K562 (cell line): ENCODE results near the gene TBXA2R. TPM values are rescaled to one million over a fixed set of nuclear protein-coding genes. Genes with fewer than 3 reads are reported as not detected.

ENCODE experiments used
- BMI1 ChIP-seq: fragments of 150-350 bp; IDR thresholded peaks from 2 replicates; pipeline ENCODE4 v1.6.1; 2014; ENCODE audit warnings: low read length
- CTBP1 ChIP-seq: fragments of 450-650 bp; IDR thresholded peaks from 2 replicates; pipeline ENCODE4 v1.6.1; 2016; ENCODE audit warnings: borderline replicate concordance
- ESRRA ChIP-seq: fragments of 450-650 bp; IDR thresholded peaks from 2 replicates; pipeline ENCODE4 v1.6.1; 2014; ENCODE audit warnings: low read depth, mild to moderate bottlenecking, moderate library complexity, borderline replicate concordance
- ETV1 ChIP-seq: fragments of 450-650 bp; conservative IDR thresholded peaks from 2 replicates; pipeline ENCODE4 v1.6.1; 2016; ENCODE audit warnings: missing genetic modification characterization, control low read depth, low read depth, missing compliant biosample characterization
- HCFC1 ChIP-seq: IDR thresholded peaks from 2 replicates; pipeline ENCODE4 v1.6.1; 2012; ENCODE audit warnings: low read depth, low read length, improper control_type of control experiment
- HDAC1 ChIP-seq, 2 experiments: fragments of 450-650 bp; IDR thresholded peaks; 2 replicates each; pipeline ENCODE4 v1.6.1; 2016 to 2017; ENCODE audit warnings: inconsistent platforms in 1 of 2, mild to moderate bottlenecking in 1 of 2, moderate library complexity in 1 of 2
- MAZ ChIP-seq, 2 experiments: fragments of 450-650 bp in 1 of 2; sonication (generic) in 1 of 2; formaldehyde crosslinking; IDR thresholded peaks in 1 of 2; conservative IDR thresholded peaks in 1 of 2; 2 replicates each; pipeline versions ENCODE4 v1.4.0 to v1.5.0; 2020; ENCODE audit warnings: mild to moderate bottlenecking in 1 of 2, missing genetic modification reagents in 1 of 2
- PURB ChIP-seq: sonication (generic); formaldehyde crosslinking; IDR thresholded peaks from 2 replicates; pipeline ENCODE4 v1.9.0; 2021; ENCODE audit warnings: low read depth, mild to moderate bottlenecking, missing genetic modification reagents
- RAD21 ChIP-seq, 2 experiments: fragments of 250-450 bp in 1 of 2; fragments of 450-650 bp in 1 of 2; sonication (Bioruptor Pico) in 1 of 2; formaldehyde crosslinking in 1 of 2; IDR thresholded peaks in 1 of 2; conservative IDR thresholded peaks in 1 of 2; 2 replicates each; pipeline versions ENCODE4 v1.4.0 to v1.8.0; 2020 to 2022; ENCODE audit warnings: mild to moderate bottlenecking in 2 of 2, moderate library complexity in 1 of 2
- RBM22 ChIP-seq: fragments of 200-400 bp; formaldehyde crosslinking; IDR thresholded peaks from 2 replicates; pipeline ENCODE4 v1.6.1; 2018; ENCODE audit warnings: low read length, low read depth; ENCODE audit not compliant: poor library complexity, severe bottlenecking
- SREBF1 ChIP-seq: fragments of 150-350 bp; IDR thresholded peaks from 2 replicates; pipeline ENCODE4 v1.6.1; 2014; ENCODE audit warnings: antibody characterized with exemption, low read depth, low read length, borderline replicate concordance
- XRCC5 ChIP-seq: fragments of 200-400 bp; formaldehyde crosslinking; IDR thresholded peaks from 2 replicates; pipeline ENCODE4 v1.6.1; 2017; ENCODE audit warnings: low read depth, mild to moderate bottlenecking, low read length
- polyA plus RNA-seq, 8 experiments: library from polyadenylated mRNA; depleted of rRNA in 4 of 8; stranded (reverse) in 5 of 8; unstranded in 3 of 8; fragments of >200 nt; fragmentation: Nextera tagmentation in 2 of 8; fragmentation: Illumina TruSeq in 1 of 8; extraction: Ambion mirVana in 2 of 8; extraction: Trizol in 1 of 8; gene quantifications; 2 replicates each; pipeline versions ENCODE4 v1.2.1 to v1.2.3, GENCODE V29; 2011 to 2014; ENCODE audit warnings: inconsistent platforms in 1 of 8, missing spikeins in 1 of 8
- total RNA-seq, 7 experiments: library from RNA; depleted of rRNA in 6 of 7; stranded (reverse); fragments of >200 nt in 6 of 7; fragmentation: Illumina TruSeq in 2 of 7; extraction: Trizol in 2 of 7; gene quantifications; 2 replicates each; pipeline versions ENCODE4 v1.2.1 to v1.2.3, GENCODE V29; 2011 to 2021; ENCODE audit warnings: low replicate concordance in 1 of 7
- TF ChIP-seq, protein P1 (sequence below): sonication (generic); formaldehyde crosslinking; IDR thresholded peaks from 2 replicates; pipeline ENCODE4 v1.8.0; 2022; ENCODE audit warnings: missing genetic modification reagents, mild to moderate bottlenecking, moderate library complexity, borderline replicate concordance
- TF ChIP-seq, protein P2 (sequence below): fragments of 450-650 bp; IDR thresholded peaks from 2 replicates; pipeline ENCODE4 v1.6.1; 2016
- TF ChIP-seq, protein P3 (sequence below): fragments of 250-450 bp; sonication (Bioruptor Pico); IDR thresholded peaks from 2 replicates; pipeline ENCODE4 v1.4.0; 2020; ENCODE audit warnings: mild to moderate bottlenecking
- TF ChIP-seq, protein P4 (sequence below): fragments of 450-650 bp; formaldehyde crosslinking; conservative IDR thresholded peaks from 2 replicates; pipeline ENCODE4 v1.4.0; 2022; ENCODE audit warnings: mild to moderate bottlenecking, missing genetic modification characterization
- TF ChIP-seq, protein P5 (sequence below): fragments of 200-800 bp; sonication (Bioruptor generic); IDR thresholded peaks from 2 replicates; pipeline ENCODE4 v1.6.1; 2017; ENCODE audit warnings: missing genetic modification characterization, missing compliant biosample characterization
- TF ChIP-seq, protein P6 (sequence below): fragments of 250-450 bp; sonication (Bioruptor Pico); IDR thresholded peaks from 2 replicates; pipeline ENCODE4 v1.8.0; 2021; ENCODE audit warnings: borderline replicate concordance, mild to moderate bottlenecking, moderate library complexity; ENCODE audit not compliant: poor library complexity, severe bottlenecking

Gene TBXA2R
- total and polyA plus RNA-seq, 9 of the 15 experiments (the other 6 are each of a cell fraction or from before 2014, with no cell fraction given) = 1.5 to 24.0 (median 2.8) TPM

DNA sequence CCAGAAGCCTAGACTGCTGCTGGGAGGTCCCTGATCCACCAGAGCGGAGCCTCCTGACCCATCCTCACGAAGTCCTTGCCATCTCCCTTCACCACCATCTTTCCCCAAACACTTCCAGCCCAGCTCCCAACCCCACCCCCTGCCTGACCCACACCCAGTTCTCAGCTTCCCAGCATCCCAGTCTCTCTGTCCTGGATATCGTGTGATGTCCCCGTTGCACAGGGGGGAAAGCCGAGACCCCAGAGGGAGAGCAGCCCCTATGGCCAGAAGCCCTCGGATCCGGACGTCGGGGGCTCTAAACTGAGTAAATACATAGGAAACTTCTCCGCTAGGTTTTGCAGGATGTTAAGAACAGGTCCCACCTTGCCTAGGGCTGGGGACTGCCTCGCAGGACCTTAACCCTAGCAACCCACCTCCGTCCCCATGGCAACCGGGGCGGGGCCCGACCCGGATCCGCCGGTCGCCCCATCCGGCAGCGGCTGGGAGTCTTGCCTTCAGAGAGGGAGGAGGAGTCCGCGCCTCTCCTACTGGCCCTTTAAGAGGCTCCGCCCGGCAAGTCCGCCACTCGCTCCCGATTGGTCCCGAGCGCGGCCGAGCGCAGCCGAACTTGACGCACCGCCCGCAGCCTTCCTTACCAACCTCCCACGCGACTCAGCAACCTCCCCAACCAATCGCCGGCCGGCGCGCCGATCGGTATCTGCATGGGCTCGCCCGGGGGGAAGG lies 34.4 kb downstream of the TBXA2R start (continued):
- TF ChIP-seq MAZ (CRISPR knock-in tag; conservative IDR thresholded peaks at IDR 0.05 in 1 of 2, IDR thresholded peaks at IDR 0.05 in 1 of 2) (peak; percentile 29 to 35; a peak in 2 of 4 replicates), ETV1 (0 out of 2 replicates have a peak, but pooled peaks have one; percentile 18), SREBF1 (0 out of 2 replicates have a peak, but pooled peaks have one; percentile 27), XRCC5 (no peak), BMI1 (peak; percentile 89), HDAC1 (IDR thresholded peaks at IDR 0.05) (no peak), RBM22 (peak; percentile 75), CTBP1 (peak; percentile 97), RAD21 (CRISPR knock-in tag; conservative IDR thresholded peaks at IDR 0.05 in 1 of 2, IDR thresholded peaks at IDR 0.05 in 1 of 2) (no peak), HCFC1 (0 out of 2 replicates have a peak, but pooled peaks have one; percentile 19), ESRRA (peak; percentile 49; the same call in 1 of the 2 replicates), PURB (no peak)
- TF ChIP-seq, protein P1, sequence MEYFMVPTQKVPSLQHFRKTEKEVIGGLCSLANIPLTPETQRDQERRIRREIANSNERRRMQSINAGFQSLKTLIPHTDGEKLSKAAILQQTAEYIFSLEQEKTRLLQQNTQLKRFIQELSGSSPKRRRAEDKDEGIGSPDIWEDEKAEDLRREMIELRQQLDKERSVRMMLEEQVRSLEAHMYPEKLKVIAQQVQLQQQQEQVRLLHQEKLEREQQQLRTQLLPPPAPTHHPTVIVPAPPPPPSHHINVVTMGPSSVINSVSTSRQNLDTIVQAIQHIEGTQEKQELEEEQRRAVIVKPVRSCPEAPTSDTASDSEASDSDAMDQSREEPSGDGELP (CRISPR knock-in tag) = peak; percentile 81
- TF ChIP-seq, protein P2, sequence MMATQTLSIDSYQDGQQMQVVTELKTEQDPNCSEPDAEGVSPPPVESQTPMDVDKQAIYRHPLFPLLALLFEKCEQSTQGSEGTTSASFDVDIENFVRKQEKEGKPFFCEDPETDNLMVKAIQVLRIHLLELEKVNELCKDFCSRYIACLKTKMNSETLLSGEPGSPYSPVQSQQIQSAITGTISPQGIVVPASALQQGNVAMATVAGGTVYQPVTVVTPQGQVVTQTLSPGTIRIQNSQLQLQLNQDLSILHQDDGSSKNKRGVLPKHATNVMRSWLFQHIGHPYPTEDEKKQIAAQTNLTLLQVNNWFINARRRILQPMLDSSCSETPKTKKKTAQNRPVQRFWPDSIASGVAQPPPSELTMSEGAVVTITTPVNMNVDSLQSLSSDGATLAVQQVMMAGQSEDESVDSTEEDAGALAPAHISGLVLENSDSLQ = peak; percentile 57
- TF ChIP-seq, protein P3, sequence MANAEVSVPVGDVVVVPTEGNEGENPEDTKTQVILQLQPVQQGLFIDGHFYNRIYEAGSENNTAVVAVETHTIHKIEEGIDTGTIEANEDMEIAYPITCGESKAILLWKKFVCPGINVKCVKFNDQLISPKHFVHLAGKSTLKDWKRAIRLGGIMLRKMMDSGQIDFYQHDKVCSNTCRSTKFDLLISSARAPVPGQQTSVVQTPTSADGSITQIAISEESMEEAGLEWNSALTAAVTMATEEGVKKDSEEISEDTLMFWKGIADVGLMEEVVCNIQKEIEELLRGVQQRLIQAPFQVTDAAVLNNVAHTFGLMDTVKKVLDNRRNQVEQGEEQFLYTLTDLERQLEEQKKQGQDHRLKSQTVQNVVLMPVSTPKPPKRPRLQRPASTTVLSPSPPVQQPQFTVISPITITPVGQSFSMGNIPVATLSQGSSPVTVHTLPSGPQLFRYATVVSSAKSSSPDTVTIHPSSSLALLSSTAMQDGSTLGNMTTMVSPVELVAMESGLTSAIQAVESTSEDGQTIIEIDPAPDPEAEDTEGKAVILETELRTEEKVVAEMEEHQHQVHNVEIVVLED (CRISPR knock-in tag) = peak; percentile 88
- TF ChIP-seq, protein P4, sequence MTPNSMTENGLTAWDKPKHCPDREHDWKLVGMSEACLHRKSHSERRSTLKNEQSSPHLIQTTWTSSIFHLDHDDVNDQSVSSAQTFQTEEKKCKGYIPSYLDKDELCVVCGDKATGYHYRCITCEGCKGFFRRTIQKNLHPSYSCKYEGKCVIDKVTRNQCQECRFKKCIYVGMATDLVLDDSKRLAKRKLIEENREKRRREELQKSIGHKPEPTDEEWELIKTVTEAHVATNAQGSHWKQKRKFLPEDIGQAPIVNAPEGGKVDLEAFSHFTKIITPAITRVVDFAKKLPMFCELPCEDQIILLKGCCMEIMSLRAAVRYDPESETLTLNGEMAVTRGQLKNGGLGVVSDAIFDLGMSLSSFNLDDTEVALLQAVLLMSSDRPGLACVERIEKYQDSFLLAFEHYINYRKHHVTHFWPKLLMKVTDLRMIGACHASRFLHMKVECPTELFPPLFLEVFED = no peak
- TF ChIP-seq, protein P5, sequence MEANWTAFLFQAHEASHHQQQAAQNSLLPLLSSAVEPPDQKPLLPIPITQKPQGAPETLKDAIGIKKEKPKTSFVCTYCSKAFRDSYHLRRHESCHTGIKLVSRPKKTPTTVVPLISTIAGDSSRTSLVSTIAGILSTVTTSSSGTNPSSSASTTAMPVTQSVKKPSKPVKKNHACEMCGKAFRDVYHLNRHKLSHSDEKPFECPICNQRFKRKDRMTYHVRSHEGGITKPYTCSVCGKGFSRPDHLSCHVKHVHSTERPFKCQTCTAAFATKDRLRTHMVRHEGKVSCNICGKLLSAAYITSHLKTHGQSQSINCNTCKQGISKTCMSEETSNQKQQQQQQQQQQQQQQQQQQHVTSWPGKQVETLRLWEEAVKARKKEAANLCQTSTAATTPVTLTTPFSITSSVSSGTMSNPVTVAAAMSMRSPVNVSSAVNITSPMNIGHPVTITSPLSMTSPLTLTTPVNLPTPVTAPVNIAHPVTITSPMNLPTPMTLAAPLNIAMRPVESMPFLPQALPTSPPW = peak; percentile 96; the same call in 1 of the 2 replicates
- TF ChIP-seq, protein P6, sequence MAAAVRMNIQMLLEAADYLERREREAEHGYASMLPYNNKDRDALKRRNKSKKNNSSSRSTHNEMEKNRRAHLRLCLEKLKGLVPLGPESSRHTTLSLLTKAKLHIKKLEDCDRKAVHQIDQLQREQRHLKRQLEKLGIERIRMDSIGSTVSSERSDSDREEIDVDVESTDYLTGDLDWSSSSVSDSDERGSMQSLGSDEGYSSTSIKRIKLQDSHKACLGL (CRISPR knock-in tag) = no peak
